Measurements from ENCODE around the gene TRIM21.
"Not testable (repeated sequence)": the region's sequence is repeated elsewhere in the genome, so short reads cannot be mapped to it uniquely, and the experiment has no call there.

Gene TRIM21

GRCh38 chr11:4393209-4393857 is at the start of gene TRIM21:
Gene TRIM21, minus strand, starts transcription at chr11:4393702. Its CDS starts 3,293 bp downstream, at chr11:4390409.
- DNase-seq (ENCODE audit: low spot score), result peak; percentile 79

- DNase-seq (ENCODE audit: low spot score), result no peak
Observed at GRCh38 chr11:4441515-4441914, 48.0 kb upstream of the TRIM21 start.

GRCh38 chr11:4436411-4436810 is 42.9 kb upstream of the TRIM21 start:
- no peak for DNase-seq (ENCODE audit: low spot score)

GRCh38 chr11:4433856-4434255 is 40.4 kb upstream of the TRIM21 start:
- DNase-seq (ENCODE audit: low spot score), result no peak

GRCh38 chr11:4430051-4430450 is 36.5 kb upstream of the TRIM21 start:
- no peak for DNase-seq (ENCODE audit: low spot score)

- no peak for DNase-seq (ENCODE audit: low spot score)
Observed at GRCh38 chr11:4418403-4418802, 24.9 kb upstream of the TRIM21 start.

- DNase-seq (ENCODE audit: low spot score), result no peak
Observed at GRCh38 chr11:4416816-4417215, 23.3 kb upstream of the TRIM21 start.

GRCh38 chr11:4416306-4416705 is 22.8 kb upstream of the TRIM21 start:
- DNase-seq (ENCODE audit: low spot score), result no peak

GRCh38 chr11:4406206-4406605 is 12.7 kb upstream of the TRIM21 start:
- not testable (repeated sequence) for DNase-seq (ENCODE audit: low spot score)

GRCh38 chr11:4393858-4394223 is 339 bp upstream of the TRIM21 start:
- no peak for DNase-seq (ENCODE audit: low spot score)

- DNase-seq (ENCODE audit: low spot score), result no peak
Observed at GRCh38 chr11:4388221-4388620, 5.3 kb downstream of the TRIM21 start.

GRCh38 chr11:4385978-4386740 is 7.3 kb downstream of the TRIM21 start:
- DNase-seq (ENCODE audit: low spot score), result no peak

- DNase-seq (ENCODE audit: low spot score), result no peak
Observed at GRCh38 chr11:4381901-4382300, 11.6 kb downstream of the TRIM21 start.

- DNase-seq (ENCODE audit: low spot score), result no peak
Observed at GRCh38 chr11:4375431-4376140, 17.9 kb downstream of the TRIM21 start.

- no peak for DNase-seq (ENCODE audit: low spot score)
Observed at GRCh38 chr11:4370166-4370565, 23.3 kb downstream of the TRIM21 start.

GRCh38 chr11:4368286-4368685 is 25.2 kb downstream of the TRIM21 start, which contains the start of gene OR52B4:
Gene OR52B4, minus strand, starts transcription at chr11:4368386. Its CDS starts 91 bp downstream, at chr11:4368295.
- no peak for DNase-seq (ENCODE audit: low spot score)

- not testable (repeated sequence) for DNase-seq (ENCODE audit: low spot score)
Observed at GRCh38 chr11:4348142-4348541, 45.4 kb downstream of the TRIM21 start.

GRCh38 chr11:4345366-4345765 is 48.1 kb downstream of the TRIM21 start:
- not testable (repeated sequence) for DNase-seq (ENCODE audit: low spot score)
